SK-N-SH (cell line): ENCODE results near the gene DCAF17. TPM values are rescaled to one million over a fixed set of nuclear protein-coding genes. Genes with fewer than 3 reads are reported as not detected.

Source experiments
- CTCF ChIA-PET: fragments of 300-600, 350-600 bp; formaldehyde crosslinking; extraction: SDS; loops from one replicate; lab custom pipeline; 2021; lab: Yijun Ruan, JAX
- POLR2A ChIA-PET: fragments of 350-600 bp; sonication (Branson Sonifier 250); formaldehyde crosslinking; extraction: SDS; loops from one replicate; lab custom pipeline; 2020; ENCODE audit warnings: antibody characterized with exemption, inconsistent platforms; lab: Yijun Ruan, JAX
- DNase-seq: peaks from one replicate; pipeline ENCODE4 v3.0.0; 2012
- H2AFZ ChIP-seq: fragments of 200-600 bp; sonication (generic); 2 replicates; pipeline ENCODE4 v1.8.1; 2016; ENCODE audit warnings: antibody characterized with exemption, mild to moderate bottlenecking, low read depth
- H3F3A ChIP-seq: fragments of 200-600 bp; sonication (generic); replicated peaks from 2 replicates; pipeline ENCODE3; 2016; ENCODE audit warnings: antibody characterized with exemption, mild to moderate bottlenecking; ENCODE audit not compliant: insufficient read depth
- H3K27ac ChIP-seq, 2 experiments: fragments of 200-500 bp in 1 of 2; fragments of 200-600 bp in 1 of 2; sonication (Bioruptor generic) in 1 of 2; sonication (generic), shearing (Covaris generic) in 1 of 2; 2 replicates each; pipeline versions ENCODE4 v1.5.1 to v1.6.1; 2014 to 2016; ENCODE audit warnings: low read depth in 2 of 2, inconsistent platforms in 1 of 2, low read length in 1 of 2, mild to moderate bottlenecking in 1 of 2, mixed read lengths in 1 of 2
- H3K27me3 ChIP-seq: fragments of 200-600 bp; sonication (generic), shearing (Covaris generic); 2 replicates; pipeline ENCODE4 v1.6.1; 2016; ENCODE audit warnings: mixed run types; ENCODE audit not compliant: insufficient read depth
- H3K36me3 ChIP-seq, 2 experiments: fragments of 200-500 bp in 1 of 2; fragments of 200-600 bp in 1 of 2; sonication (Bioruptor generic) in 1 of 2; sonication (generic) in 1 of 2; replicated peaks in 1 of 2; 2 replicates each; pipeline versions ENCODE3 to v1.5.1; 2014 to 2016; ENCODE audit warnings: low read length in 1 of 2, mild to moderate bottlenecking in 1 of 2; ENCODE audit not compliant: insufficient read depth in 2 of 2, control insufficient read depth in 1 of 2
- H3K4me1 ChIP-seq, 2 experiments: fragments of 200-500 bp in 1 of 2; fragments of 200-600 bp in 1 of 2; sonication (Bioruptor generic) in 1 of 2; sonication (generic), shearing (Covaris generic) in 1 of 2; 2 replicates each; pipeline versions ENCODE4 v1.5.1 to v1.6.1; 2014 to 2016; ENCODE audit warnings: low read depth in 1 of 2, low read length in 1 of 2, mixed run types in 1 of 2; ENCODE audit not compliant: insufficient read depth in 2 of 2, control insufficient read depth in 1 of 2
- H3K4me2 ChIP-seq: fragments of 200-600 bp; sonication (generic), shearing (Covaris generic); 2 replicates; pipeline ENCODE4 v1.6.1; 2017; ENCODE audit warnings: mixed run types
- H3K4me3 ChIP-seq, 2 experiments: fragments of 200-500 bp in 1 of 2; fragments of 200-600 bp in 1 of 2; sonication (Bioruptor generic) in 1 of 2; sonication (generic), shearing (Covaris generic) in 1 of 2; 2 replicates each; pipeline versions ENCODE4 v1.5.1 to v1.8.1; 2014 to 2016; ENCODE audit warnings: low read depth in 2 of 2, inconsistent platforms in 1 of 2, low read length in 1 of 2, mild to moderate bottlenecking in 1 of 2, mixed read lengths in 1 of 2, moderate library complexity in 1 of 2
- H3K79me2 ChIP-seq: fragments of 200-600 bp; sonication (generic); 2 replicates; pipeline ENCODE4 v1.8.1; 2017; ENCODE audit warnings: mild to moderate bottlenecking; ENCODE audit not compliant: insufficient read depth
- H3K9ac ChIP-seq: fragments of 200-600 bp; sonication (generic); 2 replicates; pipeline ENCODE4 v1.6.1; 2017; ENCODE audit warnings: mixed run types
- H3K9me2 ChIP-seq: fragments of 200-600 bp; sonication (generic); 2 replicates; pipeline ENCODE4 v1.6.1; 2017; ENCODE audit warnings: mixed run types
- H3K9me3 ChIP-seq: fragments of 200-600 bp; sonication (generic); 2 replicates; pipeline ENCODE4 v1.6.1; 2017; ENCODE audit warnings: mixed run types, mild to moderate bottlenecking, moderate library complexity
- H4K20me1 ChIP-seq: fragments of 200-600 bp; sonication (generic); 2 replicates; pipeline ENCODE4 v1.6.1; 2017; ENCODE audit warnings: mild to moderate bottlenecking, mixed run types; ENCODE audit not compliant: insufficient read depth
- FOXJ3 ChIP-seq: sonication (generic); formaldehyde crosslinking; IDR thresholded peaks from 2 replicates; pipeline ENCODE4 v1.5.1; 2020; ENCODE audit warnings: mild to moderate bottlenecking, missing genetic modification reagents
- FOXM1 ChIP-seq: IDR thresholded peaks from 2 replicates; pipeline ENCODE4 v1.4.0; 2012; ENCODE audit warnings: low read depth, mild to moderate bottlenecking
- MEF2A ChIP-seq: IDR thresholded peaks from 2 replicates; pipeline ENCODE4 v1.4.0; 2012; ENCODE audit warnings: low read depth, borderline replicate concordance
- MXI1 ChIP-seq: IDR thresholded peaks from 2 replicates; pipeline ENCODE4 v1.6.1; 2012; ENCODE audit warnings: mild to moderate bottlenecking, low read depth, low read length, improper control_type of control experiment
- NFIC ChIP-seq: IDR thresholded peaks from 2 replicates; pipeline ENCODE4 v1.4.0; 2012; ENCODE audit warnings: borderline replicate concordance
- RFX5 ChIP-seq: IDR thresholded peaks from 2 replicates; pipeline ENCODE4 v1.6.1; 2012; ENCODE audit warnings: mild to moderate bottlenecking, improper control_type of control experiment, low read length
- SMC3 ChIP-seq: IDR thresholded peaks from 2 replicates; pipeline ENCODE4 v1.6.1; 2012; ENCODE audit warnings: low read depth, low read length, improper control_type of control experiment
- TAF1 ChIP-seq: IDR thresholded peaks from 2 replicates; pipeline ENCODE4 v1.6.1; 2012; ENCODE audit warnings: low read depth, mild to moderate bottlenecking, low read length, moderate library complexity, borderline replicate concordance
- TCF12 ChIP-seq: IDR thresholded peaks from 2 replicates; pipeline ENCODE4 v1.4.0; 2012
- TEAD4 ChIP-seq: IDR thresholded peaks from 2 replicates; pipeline ENCODE4 v1.4.0; 2012; ENCODE audit warnings: mild to moderate bottlenecking, borderline replicate concordance; ENCODE audit not compliant: insufficient read depth
- USF2 ChIP-seq: fragments of 150-350 bp; IDR thresholded peaks from 2 replicates; pipeline ENCODE4 v1.6.1; 2017; ENCODE audit warnings: antibody characterized with exemption, low read length, low read depth, borderline replicate concordance
- YY1 ChIP-seq: IDR thresholded peaks from 2 replicates; pipeline ENCODE4 v1.4.0; 2012; ENCODE audit warnings: low read depth, mild to moderate bottlenecking
- WGBS: methylation state at CpG from one replicate; pipeline ENCODE4 v1.1.6; 2017; ENCODE audit warnings: low lambda C conversion rate; 5-methylcytosine and 5-hydroxymethylcytosine counted together
- polyA plus RNA-seq, 3 experiments: library from polyadenylated mRNA; depleted of rRNA; stranded (reverse); fragments of >200 nt; gene quantifications; 2 replicates each; pipeline ENCODE4 v1.2.3, GENCODE V29; 2012
- TF ChIP-seq, protein P1 (sequence below): IDR thresholded peaks from 2 replicates; pipeline ENCODE4 v1.6.1; 2012; ENCODE audit warnings: mild to moderate bottlenecking, low read depth, low read length, moderate library complexity
- TF ChIP-seq, protein P2 (sequence below): IDR thresholded peaks from 2 replicates; pipeline ENCODE4 v1.4.0; 2012; ENCODE audit warnings: low read depth

Gene DCAF17
- polyA plus RNA-seq, 1 of the 3 experiments (the other 2 are of a cell fraction), result 4.9 TPM

DNA sequence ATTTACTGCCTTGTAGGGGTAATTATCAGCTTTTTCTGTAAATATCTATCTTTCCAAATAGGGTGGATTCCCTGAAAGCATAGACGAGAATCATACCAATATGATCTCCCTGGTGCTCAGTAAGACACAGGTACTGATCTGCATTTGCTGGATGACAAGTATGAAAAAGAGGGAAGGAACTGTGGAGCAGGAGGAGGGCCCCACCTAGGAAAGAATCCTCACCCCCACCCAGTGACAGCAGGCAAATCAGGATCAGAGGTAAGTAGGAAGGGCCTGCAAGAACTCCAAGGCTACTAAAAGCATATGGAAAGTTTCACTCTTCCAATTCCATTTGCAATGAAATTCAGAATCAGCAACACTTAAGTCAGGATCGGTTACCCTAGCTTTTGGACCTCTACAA, 42.5 kb upstream of the DCAF17 start (continued):
- no peak for TF ChIP-seq TAF1
- no peak for TF ChIP-seq SMC3
- TF ChIP-seq, protein P1, sequence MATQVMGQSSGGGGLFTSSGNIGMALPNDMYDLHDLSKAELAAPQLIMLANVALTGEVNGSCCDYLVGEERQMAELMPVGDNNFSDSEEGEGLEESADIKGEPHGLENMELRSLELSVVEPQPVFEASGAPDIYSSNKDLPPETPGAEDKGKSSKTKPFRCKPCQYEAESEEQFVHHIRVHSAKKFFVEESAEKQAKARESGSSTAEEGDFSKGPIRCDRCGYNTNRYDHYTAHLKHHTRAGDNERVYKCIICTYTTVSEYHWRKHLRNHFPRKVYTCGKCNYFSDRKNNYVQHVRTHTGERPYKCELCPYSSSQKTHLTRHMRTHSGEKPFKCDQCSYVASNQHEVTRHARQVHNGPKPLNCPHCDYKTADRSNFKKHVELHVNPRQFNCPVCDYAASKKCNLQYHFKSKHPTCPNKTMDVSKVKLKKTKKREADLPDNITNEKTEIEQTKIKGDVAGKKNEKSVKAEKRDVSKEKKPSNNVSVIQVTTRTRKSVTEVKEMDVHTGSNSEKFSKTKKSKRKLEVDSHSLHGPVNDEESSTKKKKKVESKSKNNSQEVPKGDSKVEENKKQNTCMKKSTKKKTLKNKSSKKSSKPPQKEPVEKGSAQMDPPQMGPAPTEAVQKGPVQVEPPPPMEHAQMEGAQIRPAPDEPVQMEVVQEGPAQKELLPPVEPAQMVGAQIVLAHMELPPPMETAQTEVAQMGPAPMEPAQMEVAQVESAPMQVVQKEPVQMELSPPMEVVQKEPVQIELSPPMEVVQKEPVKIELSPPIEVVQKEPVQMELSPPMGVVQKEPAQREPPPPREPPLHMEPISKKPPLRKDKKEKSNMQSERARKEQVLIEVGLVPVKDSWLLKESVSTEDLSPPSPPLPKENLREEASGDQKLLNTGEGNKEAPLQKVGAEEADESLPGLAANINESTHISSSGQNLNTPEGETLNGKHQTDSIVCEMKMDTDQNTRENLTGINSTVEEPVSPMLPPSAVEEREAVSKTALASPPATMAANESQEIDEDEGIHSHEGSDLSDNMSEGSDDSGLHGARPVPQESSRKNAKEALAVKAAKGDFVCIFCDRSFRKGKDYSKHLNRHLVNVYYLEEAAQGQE, result no peak
- TF ChIP-seq, protein P2, sequence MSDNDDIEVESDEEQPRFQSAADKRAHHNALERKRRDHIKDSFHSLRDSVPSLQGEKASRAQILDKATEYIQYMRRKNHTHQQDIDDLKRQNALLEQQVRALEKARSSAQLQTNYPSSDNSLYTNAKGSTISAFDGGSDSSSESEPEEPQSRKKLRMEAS, result no peak
- TF ChIP-seq, all 33 proteins: peak for 0

DNA sequence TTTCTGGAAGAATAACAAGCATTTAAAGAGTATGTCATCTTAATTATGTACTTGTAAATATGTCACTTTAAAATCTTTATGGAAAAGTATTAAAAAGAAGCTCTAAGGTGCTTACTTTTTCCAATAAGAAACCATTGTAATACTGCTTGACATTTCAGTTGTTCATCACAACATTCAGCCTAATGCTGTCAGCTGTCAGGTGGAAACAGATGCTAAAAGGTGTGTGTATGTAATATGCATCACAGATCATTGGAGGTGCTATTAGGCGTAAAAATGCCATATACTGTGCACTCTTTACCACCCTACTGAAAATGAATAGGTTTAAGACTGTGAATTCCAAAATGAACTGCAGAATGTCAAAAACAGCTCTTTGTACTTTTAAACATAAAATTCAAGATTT, 40.5 kb upstream of the DCAF17 start:
- H2AFZ ChIP-seq, result no peak overlapping the region
- H3K36me3 ChIP-seq, result no peaks in the 10 kb centered on the region
- H3K4me3 ChIP-seq, result no peak overlapping the region
- no peaks in the 10 kb centered on the region for H3K27me3 ChIP-seq
- TF ChIP-seq TCF12 (no peak), FOXM1 (no peak), MXI1 (no peak), FOXJ3 (no peak)
- H4K20me1 ChIP-seq, result no peaks in the 10 kb centered on the region
- ChIA-PET POLR2A (no interaction called here), CTCF (interaction anchor here (0.6 to 1.6 kb wide), 3 partner anchors 194 to 520 kb away, joined by 3 to 4 read pairs (median 3); partner anchors contain the start of gene GORASP2)
- H3F3A ChIP-seq, result peaks cover 18% of the 10 kb centered on the region
- peaks cover 0 to 14% of the 10 kb centered on the region in 2 experiments; a peak in 1 of 4 replicates for H3K4me1 ChIP-seq
- H3K9me2 ChIP-seq, result no peaks in the 10 kb centered on the region
- H3K4me2 ChIP-seq, result no peak overlapping the region
- no peak overlapping the region for H3K9ac ChIP-seq
- H3K9me3 ChIP-seq, result peaks cover 9% of the 10 kb centered on the region; the same call in 1 of the 2 replicates
- no peak for DNase-seq
- no peak overlapping the region for H3K27ac ChIP-seq
- WGBS, result 100% methylated on average over 1 of the region's 1 CpG
- no peaks in the 10 kb centered on the region for H3K79me2 ChIP-seq

DNA sequence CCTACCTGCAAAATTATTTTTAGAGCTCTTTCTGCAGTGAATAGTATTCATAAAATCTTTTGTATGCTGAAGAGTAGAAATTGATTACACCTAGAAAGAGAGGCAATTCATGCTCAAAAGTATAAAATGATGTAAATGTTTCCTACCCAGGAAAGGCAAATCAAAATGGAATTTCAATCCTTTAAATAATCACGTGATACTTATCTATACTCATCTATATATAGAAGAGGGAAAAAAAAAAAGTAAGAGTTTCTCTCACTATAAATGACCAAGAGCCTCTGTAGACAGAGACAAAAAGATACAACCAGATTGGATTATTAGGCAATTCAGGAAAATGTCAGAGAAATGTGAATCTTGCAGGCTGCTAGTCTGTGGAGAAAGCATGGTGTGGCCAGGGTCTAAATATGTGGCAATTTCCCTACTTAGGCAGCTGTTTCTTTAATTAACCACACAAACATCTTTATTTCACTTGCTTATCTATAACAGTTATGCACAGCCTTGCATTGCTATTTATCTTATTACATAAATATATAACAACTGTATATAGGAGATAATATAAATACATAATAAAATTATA, 39.8 kb upstream of the DCAF17 start:
- H4K20me1 ChIP-seq, result no peaks in the 10 kb centered on the region
- H3K27ac ChIP-seq, result no peak overlapping the region
- peaks cover 0 to 14% of the 10 kb centered on the region in 2 experiments; a peak in 1 of 4 replicates for H3K4me1 ChIP-seq
- H3K9me2 ChIP-seq, result no peaks in the 10 kb centered on the region
- no peaks in the 10 kb centered on the region for H3K27me3 ChIP-seq
- H2AFZ ChIP-seq, result no peak overlapping the region
- no peak overlapping the region for H3K4me3 ChIP-seq
- H3K9ac ChIP-seq, result no peak overlapping the region
- no peaks in the 10 kb centered on the region for H3K36me3 ChIP-seq
- DNase-seq, result no peak
- WGBS, result 63% methylated on average over 1 of the region's 1 CpG
- CTCF ChIA-PET, result interaction anchor here (0.6 to 1.6 kb wide), 4 partner anchors 11 to 521 kb away, joined by 3 to 4 read pairs (median 3); partner anchors contain the start of gene GORASP2
- H3F3A ChIP-seq, result peaks cover 18% of the 10 kb centered on the region
- no peaks in the 10 kb centered on the region for H3K79me2 ChIP-seq
- H3K9me3 ChIP-seq, result peaks cover 9% of the 10 kb centered on the region; the same call in 1 of the 2 replicates
- no peak overlapping the region for H3K4me2 ChIP-seq
- POLR2A ChIA-PET, result no interaction called here
- no peak for TF ChIP-seq TAF1
- TF ChIP-seq FOXJ3, result no peak
- no peak for TF ChIP-seq NFIC
- TF ChIP-seq, protein P1, result no peak
- no peak for TF ChIP-seq YY1
- TF ChIP-seq, protein P2, result no peak
- TF ChIP-seq TEAD4, result no peak
- no peak for TF ChIP-seq MEF2A
- no peak for TF ChIP-seq USF2
- no peak for TF ChIP-seq RFX5
- no peak for TF ChIP-seq SMC3
